ENCODE results near the gene IQCE. TPM values are rescaled to one million over a fixed set of nuclear protein-coding genes. Genes with fewer than 3 reads are reported as not detected.

Gene IQCE
- polyA plus RNA-seq, 3 donors = 1.8 to 8.4 (median 3.0) TPM

GRCh38 chr7:2637505-2638223, 78.9 kb downstream of the IQCE start:
- peaks cover 3 to 14% of the 10 kb centered on the region in 2 donors for H3K36me3 ChIP-seq (replicated peaks in 1 of 2; ENCODE audit: control insufficient read depth in 1 of 2, insufficient read depth in 2 of 2, low read length in 2 of 2)
- H3K9ac ChIP-seq (ENCODE audit: insufficient read depth, low read length, poor library complexity, severe bottlenecking) = peak overlapping the region; percentile 66
- H3K4me1 ChIP-seq (ENCODE audit: control insufficient read depth in 1 of 2, insufficient read depth in 2 of 2, low read length in 2 of 2) = peaks cover 89 to 90% of the 10 kb centered on the region in 2 donors
- DNase-seq = peak; percentile 87 to 91 (median 91)
- Mint-ChIP-seq H3K27ac (peak overlapping the region; percentile 78 to 96 (median 95)), H3K9me3 (peaks cover 0 to 5% (median 0%) of the 10 kb centered on the region in 7 donors), H3K36me3 (peaks cover 26 to 39% of the 10 kb centered on the region in 2 donors), H3K4me3 (peak overlapping the region; percentile 51 to 62), H3K4me1 (peaks cover 67% of the 10 kb centered on the region), H3K27me3 (ENCODE audit: low read depth in 3 of 3) (peaks cover 0 to 4% (median 0%) of the 10 kb centered on the region in 3 donors)
- H3K27me3 ChIP-seq (ENCODE audit: control insufficient read depth in 2 of 2, insufficient read depth in 2 of 2, low read length in 2 of 2) = no peaks in the 10 kb centered on the region
- H2AFZ ChIP-seq (ENCODE audit: insufficient read depth, low read depth, low read length, poor library complexity, severe bottlenecking) = no peak overlapping the region
- H3K27ac ChIP-seq (ENCODE audit: low read depth in 1 of 2, low read length in 2 of 2) = peak overlapping the region; percentile 92 to 95
- H3K4me2 ChIP-seq (replicated peaks; ENCODE audit: extremely low read depth, low read length, poor library complexity, severe bottlenecking) = peak overlapping the region; percentile 91
- TF ChIP-seq CTCF (IDR thresholded peaks at IDR 0.05) = no peak
- H3K9me3 ChIP-seq (replicated peaks in 1 of 2; ENCODE audit: control insufficient read depth in 1 of 2, insufficient read depth in 1 of 2, low read length in 2 of 2) = no peaks in the 10 kb centered on the region
- H4K20me1 ChIP-seq (ENCODE audit: insufficient read depth, low read length) = peaks cover 67% of the 10 kb centered on the region
- H3K4me3 ChIP-seq (replicated peaks in 1 of 3; ENCODE audit: low read depth in 2 of 3, low read length in 3 of 3) = peak overlapping the region in 2 of 3 experiments; percentile 22 to 96
- H3K79me2 ChIP-seq (ENCODE audit: insufficient read depth, low read length) = peaks cover 100% of the 10 kb centered on the region
- intact Hi-C loops (cut with micrococcal nuclease) = no loop called here
- WGBS (ENCODE audit: insufficient coverage) = 30% methylated on average over 20 of the region's 23 CpGs

DNA sequence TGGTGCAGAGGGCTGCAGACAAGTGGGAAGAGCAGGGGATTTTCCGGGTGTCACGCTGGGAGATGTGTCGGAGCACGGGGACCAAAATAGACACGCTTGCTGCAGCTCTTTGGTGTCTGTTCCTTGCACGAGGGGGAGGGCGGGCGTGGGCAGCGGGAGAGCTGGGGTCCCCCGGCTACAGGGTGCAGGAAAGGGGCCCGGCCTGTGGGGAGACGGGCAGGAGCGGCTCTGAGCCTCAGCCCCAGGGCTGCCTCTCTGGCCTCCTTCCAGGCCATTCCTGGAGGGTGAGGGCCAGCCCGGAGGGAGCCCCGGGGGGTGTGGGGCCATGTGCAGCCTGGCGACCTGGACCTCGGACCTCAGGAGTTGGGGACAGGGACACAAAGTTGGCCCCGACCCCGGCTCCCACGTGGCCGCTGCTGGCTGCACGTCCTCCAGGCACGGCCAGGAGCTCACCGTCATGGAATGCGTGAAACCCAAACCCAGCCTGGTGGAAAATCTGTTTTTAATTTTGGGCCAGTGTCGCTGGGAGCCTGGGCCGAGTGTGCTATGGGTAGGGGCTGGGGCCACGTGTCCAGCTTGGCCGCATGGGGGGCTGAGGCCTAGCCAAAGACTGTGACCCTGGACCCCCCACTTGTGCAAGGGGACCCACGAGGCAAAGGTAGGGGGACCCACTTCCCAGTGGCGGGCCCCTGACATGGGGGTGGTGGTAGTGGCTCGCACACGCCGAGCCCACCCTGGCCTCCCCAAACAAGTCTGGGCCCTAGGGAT, 79.6 kb downstream of the IQCE start:
- intact Hi-C loops (cut with micrococcal nuclease) = no loop called here
- Histone ChIP-seq H3K27me3 (ENCODE audit: control insufficient read depth in 2 of 2, insufficient read depth in 2 of 2, low read length in 2 of 2) (no peaks in the 10 kb centered on the region), H3K9me3 (replicated peaks in 1 of 2; ENCODE audit: control insufficient read depth in 1 of 2, insufficient read depth in 1 of 2, low read length in 2 of 2) (no peaks in the 10 kb centered on the region), H3K4me2 (replicated peaks; ENCODE audit: extremely low read depth, low read length, poor library complexity, severe bottlenecking) (peak overlapping the region; percentile 91), H4K20me1 (ENCODE audit: insufficient read depth, low read length) (peaks cover 68% of the 10 kb centered on the region), H3K9ac (ENCODE audit: insufficient read depth, low read length, poor library complexity, severe bottlenecking) (peak overlapping the region; percentile 66), H3K27ac (ENCODE audit: low read depth in 1 of 2, low read length in 2 of 2) (peak overlapping the region; percentile 92 to 95), H3K4me3 (replicated peaks in 1 of 3; ENCODE audit: low read depth in 2 of 3, low read length in 3 of 3) (peak overlapping the region in 2 of 3 experiments; percentile 22 to 96), H3K36me3 (replicated peaks in 1 of 2; ENCODE audit: control insufficient read depth in 1 of 2, insufficient read depth in 2 of 2, low read length in 2 of 2) (peaks cover 3 to 14% of the 10 kb centered on the region in 2 donors), H2AFZ (ENCODE audit: insufficient read depth, low read depth, low read length, poor library complexity, severe bottlenecking) (no peak overlapping the region), H3K79me2 (ENCODE audit: insufficient read depth, low read length) (peaks cover 98% of the 10 kb centered on the region), H3K4me1 (ENCODE audit: control insufficient read depth in 1 of 2, insufficient read depth in 2 of 2, low read length in 2 of 2) (peaks cover 91 to 92% of the 10 kb centered on the region in 2 donors)
- peaks cover 24 to 42% of the 10 kb centered on the region in 2 donors for H3K36me3 Mint-ChIP-seq
- no peak for DNase-seq
- TF ChIP-seq CTCF (IDR thresholded peaks at IDR 0.05) = no peak
- peak overlapping the region; percentile 21 to 62 for H3K4me3 Mint-ChIP-seq
- H3K4me1 Mint-ChIP-seq = peaks cover 69% of the 10 kb centered on the region
- H3K27me3 Mint-ChIP-seq (ENCODE audit: low read depth in 3 of 3) = peaks cover 0 to 4% (median 0%) of the 10 kb centered on the region in 3 donors
- WGBS (ENCODE audit: insufficient coverage) = 82% methylated on average over 31 of the region's 34 CpGs
- H3K9me3 Mint-ChIP-seq = peaks cover 0 to 5% (median 0%) of the 10 kb centered on the region in 7 donors
- peak overlapping the region; percentile 78 to 96 (median 95) for H3K27ac Mint-ChIP-seq

All from CD14-positive monocyte (primary cell).